Neuronal stem cell (in vitro differentiated cells): ENCODE measurements around the gene TRAPPC6A.

Experiments used
- DNase-seq: peaks from one replicate; pipeline ENCODE4 v3.0.0-alpha.2; 2013; ENCODE audit warnings: low spot score
- H2AFZ ChIP-seq: one replicate; pipeline ENCODE4 v1.6.1; 2013; ENCODE audit warnings: mild to moderate bottlenecking, low read length, inconsistent platforms
- H2AK5ac ChIP-seq: 2 replicates; pipeline ENCODE4 v1.6.1; 2013; ENCODE audit warnings: low read depth, mild to moderate bottlenecking, inconsistent platforms, low read length, moderate library complexity, mixed read lengths
- H2BK120ac ChIP-seq: 2 replicates; pipeline ENCODE4 v1.6.1; 2013; ENCODE audit warnings: low read depth, mild to moderate bottlenecking, inconsistent platforms, low read length, moderate library complexity, mixed read lengths
- H2BK12ac ChIP-seq: one replicate; pipeline ENCODE4 v1.6.1; 2013; ENCODE audit warnings: low read length, inconsistent platforms
- H2BK15ac ChIP-seq: 2 replicates; pipeline ENCODE4 v1.6.1; 2013; ENCODE audit warnings: mild to moderate bottlenecking, low read length, inconsistent platforms, mixed read lengths
- H2BK5ac ChIP-seq: one replicate; pipeline ENCODE4 v1.6.1; 2013; ENCODE audit warnings: inconsistent platforms, mild to moderate bottlenecking, low read length, moderate library complexity
- H3K14ac ChIP-seq: one replicate; pipeline ENCODE4 v1.6.1; 2013; ENCODE audit warnings: low read length, inconsistent platforms
- H3K18ac ChIP-seq: 2 replicates; pipeline ENCODE4 v1.6.1; 2013; ENCODE audit warnings: low read length, inconsistent platforms
- H3K23ac ChIP-seq: 2 replicates; pipeline ENCODE4 v1.6.1; 2013; ENCODE audit warnings: low read depth, mild to moderate bottlenecking, mixed read lengths, low read length, inconsistent platforms; ENCODE audit not compliant: poor library complexity
- H3K27ac ChIP-seq: replicated peaks from 3 replicates; pipeline ENCODE4 v1.5.1; 2013; ENCODE audit warnings: low read length, inconsistent platforms
- H3K27me3 ChIP-seq, 3 experiments: 2 replicates each; pipeline ENCODE4 v1.6.1; 2013; ENCODE audit warnings: low read length in 3 of 3, mild to moderate bottlenecking in 2 of 3, inconsistent platforms in 1 of 3, low read depth in 1 of 3, mixed read lengths in 1 of 3, moderate library complexity in 1 of 3; ENCODE audit not compliant: control insufficient read depth in 3 of 3, insufficient read depth in 3 of 3
- H3K36me3 ChIP-seq, 2 donors: replicated peaks in 1 of 2; 2 replicates each; pipeline ENCODE4 v1.6.1; 2013; ENCODE audit warnings: low read length in 2 of 2; ENCODE audit not compliant: control insufficient read depth in 2 of 2, insufficient read depth in 2 of 2
- H3K4ac ChIP-seq: 2 replicates; pipeline ENCODE4 v1.6.1; 2013; ENCODE audit warnings: inconsistent platforms, mild to moderate bottlenecking, low read length, moderate library complexity
- H3K4me1 ChIP-seq, 2 donors: 1 replicate in 1 of 2; 2 replicates in 1 of 2; pipeline ENCODE4 v1.6.1; 2013; ENCODE audit warnings: low read length in 2 of 2, low read depth in 1 of 2; ENCODE audit not compliant: control insufficient read depth in 2 of 2, insufficient read depth in 1 of 2
- H3K4me2 ChIP-seq: one replicate; pipeline ENCODE4 v1.6.1; 2013; ENCODE audit warnings: mild to moderate bottlenecking, low read length, inconsistent platforms; ENCODE audit not compliant: insufficient read depth, poor library complexity, severe bottlenecking
- H3K4me3 ChIP-seq, 2 donors: 2 replicates each; pipeline ENCODE4 v1.5.1; 2013; ENCODE audit warnings: low read length in 2 of 2, mild to moderate bottlenecking in 2 of 2, inconsistent platforms in 1 of 2, moderate library complexity in 1 of 2
- H3K79me1 ChIP-seq: one replicate; pipeline ENCODE4 v1.6.1; 2013; ENCODE audit warnings: low read depth, mild to moderate bottlenecking, inconsistent platforms, low read length, moderate library complexity
- H3K9ac ChIP-seq: one replicate; pipeline ENCODE4 v1.6.1; 2013; ENCODE audit warnings: mild to moderate bottlenecking, low read depth, low read length, inconsistent platforms; ENCODE audit not compliant: poor library complexity
- H3K9me3 ChIP-seq, 2 donors: replicated peaks in 1 of 2; 2 replicates each; pipeline versions ENCODE3 to v1.6.1; 2013; ENCODE audit warnings: low read length in 2 of 2, mild to moderate bottlenecking in 2 of 2, inconsistent platforms in 1 of 2, low read depth in 1 of 2, mixed read lengths in 1 of 2, moderate library complexity in 1 of 2; ENCODE audit not compliant: control insufficient read depth in 2 of 2, insufficient read depth in 1 of 2
- H4K8ac ChIP-seq: one replicate; pipeline ENCODE4 v1.6.1; 2013; ENCODE audit warnings: low read depth, mild to moderate bottlenecking, inconsistent platforms, low read length, moderate library complexity
- H4K91ac ChIP-seq: one replicate; pipeline ENCODE4 v1.6.1; 2013; ENCODE audit warnings: low read length, low read depth, mild to moderate bottlenecking, inconsistent platforms; ENCODE audit not compliant: poor library complexity
- WGBS, 2 donors: extraction: QIAGEN DNeasy Blood & Tissue Kit; methylation state at CpG; one replicate each; pipeline ENCODE4 v1.1.7; 2013; ENCODE audit warnings: missing lambda C conversion rate in 2 of 2, mixed read lengths in 1 of 2; ENCODE audit not compliant: insufficient read length in 2 of 2, insufficient replicate concordance in 1 of 2; ENCODE audit errors: extremely low coverage in 2 of 2; 5-methylcytosine and 5-hydroxymethylcytosine counted together

Gene TRAPPC6A

GRCh38 chr19:45218911-45219743 is 41.1 kb upstream of the TRAPPC6A start:
- H2BK15ac ChIP-seq: no peak overlapping the region
- H3K18ac ChIP-seq: no peak overlapping the region
- no peak overlapping the region for H2AK5ac ChIP-seq
- H4K8ac ChIP-seq: no peak overlapping the region
- H3K4me1 ChIP-seq: peaks cover 3 to 5% of the 10 kb centered on the region in 2 donors
- no peak overlapping the region for H3K4me2 ChIP-seq
- no peak overlapping the region for H3K14ac ChIP-seq
- H3K4me3 ChIP-seq: no peak overlapping the region
- H3K23ac ChIP-seq: no peak overlapping the region
- H3K9ac ChIP-seq: no peak overlapping the region
- no CpG with 5 or more reads among the region's 18 CpGs for WGBS, 2 donors
- H3K9me3 ChIP-seq: peaks cover 0 to 2% of the 10 kb centered on the region in 2 donors
- H2BK120ac ChIP-seq: no peak overlapping the region
- H2BK5ac ChIP-seq: no peak overlapping the region
- H3K79me1 ChIP-seq: no peaks in the 10 kb centered on the region
- DNase-seq: no peak
- no peaks in the 10 kb centered on the region for H3K36me3 ChIP-seq
- H4K91ac ChIP-seq: no peak overlapping the region
- H2AFZ ChIP-seq: no peak overlapping the region
- H3K27ac ChIP-seq: no peak overlapping the region
- H3K4ac ChIP-seq: no peak overlapping the region
- H3K27me3 ChIP-seq: peaks cover 21 to 54% (median 23%) of the 10 kb centered on the region in 3 experiments
- H2BK12ac ChIP-seq: no peak overlapping the region

GRCh38 chr19:45218426-45218825 is 40.4 kb upstream of the TRAPPC6A start:
- H3K27me3 ChIP-seq: peaks cover 21 to 55% (median 23%) of the 10 kb centered on the region in 3 experiments

GRCh38 chr19:45217957-45218334 is 39.9 kb upstream of the TRAPPC6A start:
- H2AFZ ChIP-seq: peak overlapping the region; percentile 82
- H2BK120ac ChIP-seq: no peak overlapping the region
- no peak overlapping the region for H2BK15ac ChIP-seq
- H3K79me1 ChIP-seq: peaks cover under 1% of the 10 kb centered on the region
- H3K18ac ChIP-seq: no peak overlapping the region
- H3K9ac ChIP-seq: no peak overlapping the region
- peaks cover 0 to 2% of the 10 kb centered on the region in 2 donors for H3K9me3 ChIP-seq
- no peak overlapping the region for H3K14ac ChIP-seq
- no peak overlapping the region for H4K91ac ChIP-seq
- WGBS, 2 donors: no CpG with 5 or more reads among the region's 14 CpGs
- no peak overlapping the region for H3K4ac ChIP-seq
- H2BK12ac ChIP-seq: no peak overlapping the region
- H2AK5ac ChIP-seq: no peak overlapping the region
- H3K4me3 ChIP-seq: no peak overlapping the region
- no peak overlapping the region for H2BK5ac ChIP-seq
- no peak overlapping the region for H3K27ac ChIP-seq
- DNase-seq: no peak
- H3K4me2 ChIP-seq: no peak overlapping the region
- no peak overlapping the region for H4K8ac ChIP-seq
- H3K23ac ChIP-seq: no peak overlapping the region
- H3K36me3 ChIP-seq: no peaks in the 10 kb centered on the region
- H3K27me3 ChIP-seq: peaks cover 21 to 55% (median 23%) of the 10 kb centered on the region in 3 experiments
- peaks cover 3 to 5% of the 10 kb centered on the region in 2 donors for H3K4me1 ChIP-seq

More at GRCh38 chr19:45218426-45218825, 40.4 kb upstream of the TRAPPC6A start:
- H2BK120ac ChIP-seq: no peak overlapping the region
- H3K27ac ChIP-seq: no peak overlapping the region
- no peaks in the 10 kb centered on the region for H3K36me3 ChIP-seq
- H2AFZ ChIP-seq: no peak overlapping the region
- H4K8ac ChIP-seq: no peak overlapping the region
- H3K79me1 ChIP-seq: no peaks in the 10 kb centered on the region
- no peak overlapping the region for H3K4ac ChIP-seq
- peaks cover 0 to 2% of the 10 kb centered on the region in 2 donors for H3K9me3 ChIP-seq
- no peak overlapping the region for H2BK5ac ChIP-seq
- H3K18ac ChIP-seq: no peak overlapping the region
- H3K4me1 ChIP-seq: peaks cover 3 to 5% of the 10 kb centered on the region in 2 donors
- no peak overlapping the region for H2BK15ac ChIP-seq
- H2BK12ac ChIP-seq: no peak overlapping the region
- H2AK5ac ChIP-seq: peak overlapping the region; percentile 56
- no CpG with 5 or more reads among the region's 4 CpGs for WGBS, 2 donors
- no peak overlapping the region for H4K91ac ChIP-seq
- no peak for DNase-seq
- H3K4me3 ChIP-seq: no peak overlapping the region
- no peak overlapping the region for H3K4me2 ChIP-seq
- H3K9ac ChIP-seq: no peak overlapping the region
- no peak overlapping the region for H3K14ac ChIP-seq
- H3K23ac ChIP-seq: no peak overlapping the region

GRCh38 chr19:45217193-45217956 is 39.3 kb upstream of the TRAPPC6A start:
- Histone ChIP-seq H3K4me3 (no peak overlapping the region), H3K9ac (peak overlapping the region; percentile 13), H2BK12ac (no peak overlapping the region), H3K9me3 (peaks cover 0 to 2% of the 10 kb centered on the region in 2 donors), H2BK120ac (no peak overlapping the region), H3K27ac (no peak overlapping the region), H2AK5ac (no peak overlapping the region), H3K4ac (no peak overlapping the region), H2AFZ (peak overlapping the region; percentile 82), H3K4me2 (peak overlapping the region; percentile 47), H3K18ac (peak overlapping the region; percentile 80), H3K23ac (peak overlapping the region; percentile 87), H3K14ac (peak overlapping the region; percentile 94), H4K8ac (peak overlapping the region; percentile 45), H2BK5ac (no peak overlapping the region), H3K79me1 (peaks cover 2% of the 10 kb centered on the region), H3K4me1 (peaks cover 3 to 5% of the 10 kb centered on the region in 2 donors), H3K27me3 (peaks cover 21 to 55% (median 23%) of the 10 kb centered on the region in 3 experiments), H4K91ac (no peak overlapping the region), H3K36me3 (no peaks in the 10 kb centered on the region), H2BK15ac (no peak overlapping the region)
- no peak for DNase-seq
- WGBS, 2 donors: no CpG with 5 or more reads among the region's 46 CpGs
